Spleen (tissue), 11 donors: Measurements from ENCODE around the gene LRP1-AS. TPM values are rescaled to one million over a fixed set of nuclear protein-coding genes. Genes with fewer than 3 reads are reported as not detected.

Source experiments
- DNase-seq: peaks from one replicate; pipeline ENCODE4 v3.0.0-alpha.2; 2020
- H3K27ac ChIP-seq, 8 donors: fragments of 200-600 bp; sonication (generic) in 7 of 8; 1 replicate in 4 of 8; 2 replicates in 4 of 8; pipeline versions ENCODE4 v1.5.0 to v1.8.0; 2016 to 2021; ENCODE audit warnings: inconsistent platforms in 4 of 8, mild to moderate bottlenecking in 4 of 8, moderate library complexity in 1 of 8
- H3K27me3 ChIP-seq, 7 donors: fragments of 200-600 bp; sonication (generic) in 6 of 7; replicated peaks in 1 of 7; 1 replicate in 4 of 7; 2 replicates in 3 of 7; pipeline versions ENCODE4 v1.5.0 to v1.8.0; 2016 to 2021; ENCODE audit warnings: inconsistent platforms in 3 of 7, mild to moderate bottlenecking in 1 of 7
- H3K36me3 ChIP-seq, 6 donors: fragments of 200-600 bp; sonication (generic) in 5 of 6; 1 replicate in 4 of 6; 2 replicates in 2 of 6; pipeline versions ENCODE4 v1.5.0 to v1.8.0; 2016 to 2021; ENCODE audit warnings: inconsistent platforms in 2 of 6
- H3K4me1 ChIP-seq, 6 donors: fragments of 200-600 bp; sonication (generic) in 5 of 6; 1 replicate in 3 of 6; 2 replicates in 3 of 6; pipeline versions ENCODE4 v1.5.0 to v1.8.0; 2016 to 2021; ENCODE audit warnings: inconsistent platforms in 3 of 6
- H3K4me3 ChIP-seq, 8 donors: fragments of 200-600 bp; sonication (generic) in 7 of 8; 1 replicate in 4 of 8; 2 replicates in 4 of 8; pipeline versions ENCODE4 v1.5.0 to v1.8.0; 2016 to 2021; ENCODE audit warnings: inconsistent platforms in 4 of 8, mild to moderate bottlenecking in 4 of 8, moderate library complexity in 2 of 8
- H3K9me3 ChIP-seq, 8 donors: fragments of 200-600 bp; sonication (generic) in 7 of 8; 1 replicate in 4 of 8; 2 replicates in 4 of 8; pipeline versions ENCODE4 v1.5.0 to v1.8.0; 2016 to 2021; ENCODE audit warnings: inconsistent platforms in 4 of 8
- CTCF ChIP-seq, 11 experiments: fragments of 200-600 bp in 7 of 11; fragments of 450-650 bp in 4 of 11; sonication (generic) in 4 of 11; IDR thresholded peaks in 8 of 11; conservative IDR thresholded peaks in 3 of 11; 1 replicate in 7 of 11; 2 replicates in 4 of 11; pipeline versions ENCODE4 v1.4.0 to v1.8.0; 2016 to 2021; ENCODE audit warnings: antibody characterized with exemption in 11 of 11, inconsistent platforms in 4 of 11, mild to moderate bottlenecking in 1 of 11
- POLR2A ChIP-seq, 3 donors: fragments of 450-650 bp; IDR thresholded peaks; one replicate each; pipeline ENCODE4 v1.5.1; 2017; ENCODE audit warnings: antibody characterized with exemption in 3 of 3, mild to moderate bottlenecking in 1 of 3
- POLR2AphosphoS5 ChIP-seq, 3 donors: sonication (generic); formaldehyde crosslinking; IDR thresholded peaks; one replicate each; pipeline ENCODE4 v1.5.1; 2017; ENCODE audit warnings: antibody characterized with exemption in 3 of 3
- WGBS, 5 donors: extraction: QIAGEN DNeasy Blood & Tissue Kit in 3 of 5; methylation state at CpG; one replicate each; pipeline versions ENCODE4 v1.1.5 to v1.1.7; 2013 to 2018; 5-methylcytosine and 5-hydroxymethylcytosine counted together
- intact Hi-C: fragments of 100-400 bp; cut with DNase I; formaldehyde crosslinking; loops from one replicate; pipeline ENCODE4 v1.15.0; 2023; ENCODE audit warnings: low total_unique reads
- polyA plus RNA-seq, 3 donors: library from polyadenylated mRNA; stranded (reverse); fragments of 200-250 nt; gene quantifications; one replicate each; pipeline ENCODE4 v1.2.1, GENCODE V29; 2013
- total RNA-seq, 7 donors: library from RNA; depleted of rRNA in 3 of 7; stranded (reverse); fragments of >200 nt in 3 of 7; fragmentation: NEBNext Ultra II Directional in 4 of 7; extraction: Animal tissue kit (Norgen Biotek cat#: 25700) in 4 of 7; gene quantifications; one replicate each; pipeline versions ENCODE4 v1.1.0 to v1.2.1, GENCODE V29; 2016 to 2021
- donor health status: healthy with polysubstance abuse.
- donor health status: DM: no; HTN: no; CAD: no; lungs with moderate emphysema.
- donor health status: DM: no; HTN: no; CAD: no.
- donor health status: Bipolar disorder and iron deficiency.
- donor health status: healthy.
- donor health status: DM: no; HTN: no; CAD: no.
- donor health status: DM: yes; HTN: yes; CAD: no.

LRP1-AS gene
- total and polyA plus RNA-seq, 10 donors, result not detected

DNA sequence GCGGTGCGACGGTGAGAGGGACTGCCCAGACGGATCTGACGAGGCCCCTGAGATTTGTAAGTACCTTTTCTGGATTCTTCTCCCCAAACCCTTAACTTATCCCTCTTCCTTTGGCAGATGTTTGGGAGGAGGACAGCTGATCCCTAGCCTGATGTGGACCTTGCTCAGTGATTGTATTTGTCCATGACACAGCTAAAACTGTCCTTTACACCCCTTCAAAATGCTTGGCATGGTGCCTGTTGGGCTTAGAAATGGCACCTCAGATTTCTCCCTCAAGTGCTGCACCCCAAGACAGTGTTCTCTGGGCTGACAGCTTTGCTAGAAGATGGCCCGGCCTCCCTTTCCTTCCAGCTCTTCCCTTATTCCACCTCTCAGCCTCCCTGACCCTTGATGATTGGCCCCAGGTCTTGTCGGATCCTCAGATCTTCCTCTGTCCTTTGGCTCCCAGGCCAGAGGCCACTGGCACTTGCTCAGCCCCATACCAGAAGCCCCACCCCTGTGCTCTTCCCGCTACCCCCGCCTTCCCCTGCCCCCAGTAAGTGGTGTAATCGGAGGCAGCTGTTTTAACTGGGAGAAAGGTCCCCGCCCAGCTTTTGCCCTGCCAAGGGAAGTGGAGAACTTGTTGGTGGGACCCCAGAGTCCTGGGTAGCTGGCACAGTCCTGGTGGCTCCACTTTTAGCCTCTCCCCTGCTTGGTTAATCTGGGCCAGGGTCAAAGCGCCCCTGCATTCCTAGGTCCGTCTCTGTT lies 8.7 kb downstream of the LRP1-AS start:
- H3K4me1 ChIP-seq, result peaks cover 3 to 75% (median 31%) of the 10 kb centered on the region in 6 donors
- no peak overlapping the region for H3K4me3 ChIP-seq
- WGBS, 5 donors, result 62 to 85% (median 72%) methylated on average over 13 of the region's 13 CpGs
- H3K27ac ChIP-seq, result peak overlapping the region in 3 of 8 donors; percentile 49 to 57 (median 56)
- H3K27me3 ChIP-seq, result no peaks in the 10 kb centered on the region
- intact Hi-C loops, result no loop called here
- peaks cover 0 to 42% (median 0%) of the 10 kb centered on the region in 6 donors for H3K36me3 ChIP-seq
- no peak for DNase-seq
- TF ChIP-seq POLR2A (IDR thresholded peaks at IDR 0.05), result no peak
- peak in 1 of 3 donors; percentile 27 for TF ChIP-seq POLR2AphosphoS5 (IDR thresholded peaks at IDR 0.05)
- no peaks in the 10 kb centered on the region for H3K9me3 ChIP-seq

GRCh38 chr12:57135527-57136326 lies 11.7 kb downstream of the LRP1-AS start:
- no peak for TF ChIP-seq POLR2AphosphoS5 (IDR thresholded peaks at IDR 0.05)
- TF ChIP-seq POLR2A (IDR thresholded peaks at IDR 0.05), result no peak
- TF ChIP-seq CTCF (IDR thresholded peaks at IDR 0.05 in 8 of 11, conservative IDR thresholded peaks at IDR 0.05 in 3 of 11), result no peak
- Histone ChIP-seq H3K4me3 (no peak overlapping the region), H3K27ac (peak overlapping the region in 5 of 8 donors; percentile 8 to 87 (median 45)), H3K4me1 (peaks cover 10 to 93% (median 44%) of the 10 kb centered on the region in 6 donors), H3K27me3 (peaks cover 0 to under 1% (median 0%) of the 10 kb centered on the region in 7 donors), H3K36me3 (peaks cover 0 to 13% (median 0%) of the 10 kb centered on the region in 6 donors), H3K9me3 (no peaks in the 10 kb centered on the region)
- 42 to 72% (median 67%) methylated on average over 11 to 18 of the region's 18 CpGs for WGBS, 5 donors
- peak; percentile 60 for DNase-seq
- intact Hi-C loops, result no loop called here

GRCh38 chr12:57134949-57135348 lies 12.5 kb downstream of the LRP1-AS start:
- Histone ChIP-seq H3K4me1 (peaks cover 10 to 99% (median 46%) of the 10 kb centered on the region in 6 donors), H3K27ac (peak overlapping the region in 5 of 8 donors; percentile 14 to 87 (median 45)), H3K27me3 (peaks cover 0 to 8% (median 0%) of the 10 kb centered on the region in 7 donors), H3K36me3 (peaks cover 0 to 5% (median 0%) of the 10 kb centered on the region in 6 donors), H3K9me3 (no peaks in the 10 kb centered on the region), H3K4me3 (no peak overlapping the region)
- DNase-seq, result peak; percentile 37
- intact Hi-C loops, result no loop called here
- no peak for TF ChIP-seq POLR2AphosphoS5 (IDR thresholded peaks at IDR 0.05)
- TF ChIP-seq POLR2A (IDR thresholded peaks at IDR 0.05), result no peak
- no peak for TF ChIP-seq CTCF (IDR thresholded peaks at IDR 0.05 in 8 of 11, conservative IDR thresholded peaks at IDR 0.05 in 3 of 11)
- 83 to 92% (median 90%) methylated on average over 9 of the region's 9 CpGs for WGBS, 5 donors

DNA sequence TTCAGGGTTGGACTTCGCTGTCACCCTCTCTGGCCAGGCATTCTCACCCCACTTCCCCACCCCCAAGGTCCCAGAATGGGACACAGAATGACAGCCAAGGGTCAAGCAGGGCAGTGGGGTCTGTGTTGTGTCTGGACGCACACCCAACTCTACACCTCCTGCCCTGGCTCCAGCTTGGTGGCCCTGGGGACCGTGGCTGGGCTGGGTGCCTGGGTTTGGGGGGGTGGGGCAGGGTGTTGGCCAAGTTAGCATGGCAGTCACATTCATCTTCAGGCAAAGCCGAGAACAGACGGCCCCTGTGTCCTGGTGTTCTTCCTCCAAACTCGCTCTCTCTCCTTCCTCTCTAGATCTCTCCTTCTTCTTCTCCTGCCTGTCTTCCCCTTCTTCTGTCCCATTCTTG lies 13.5 kb downstream of the LRP1-AS start:
- H3K27me3 ChIP-seq, result peaks cover 0 to 16% (median 6%) of the 10 kb centered on the region in 7 donors
- intact Hi-C loops, result no loop called here
- WGBS, 5 donors, result 61 to 73% (median 69%) methylated on average over 6 of the region's 6 CpGs
- H3K4me3 ChIP-seq, result no peak overlapping the region
- no peak for TF ChIP-seq CTCF (IDR thresholded peaks at IDR 0.05 in 8 of 11, conservative IDR thresholded peaks at IDR 0.05 in 3 of 11)
- TF ChIP-seq POLR2A (IDR thresholded peaks at IDR 0.05), result no peak
- no peak for TF ChIP-seq POLR2AphosphoS5 (IDR thresholded peaks at IDR 0.05)
- peak overlapping the region in 5 of 8 donors; percentile 45 to 90 (median 59) for H3K27ac ChIP-seq
- no peaks in the 10 kb centered on the region for H3K9me3 ChIP-seq
- H3K4me1 ChIP-seq, result peaks cover 10 to 99% (median 45%) of the 10 kb centered on the region in 6 donors
- no peaks in the 10 kb centered on the region for H3K36me3 ChIP-seq
- DNase-seq, result peak; percentile 42
